ENCODE measurements around the gene BCO2. TPM values are rescaled to one million over a fixed set of nuclear protein-coding genes. Genes with fewer than 3 reads are reported as not detected.
"Not testable (repeated sequence)": the region's sequence is repeated elsewhere in the genome, so short reads cannot be mapped to it uniquely, and the experiment has no call there.

BCO2 gene
- total and polyA plus RNA-seq, 2 donors = 2.8 to 24.5 TPM

DNA sequence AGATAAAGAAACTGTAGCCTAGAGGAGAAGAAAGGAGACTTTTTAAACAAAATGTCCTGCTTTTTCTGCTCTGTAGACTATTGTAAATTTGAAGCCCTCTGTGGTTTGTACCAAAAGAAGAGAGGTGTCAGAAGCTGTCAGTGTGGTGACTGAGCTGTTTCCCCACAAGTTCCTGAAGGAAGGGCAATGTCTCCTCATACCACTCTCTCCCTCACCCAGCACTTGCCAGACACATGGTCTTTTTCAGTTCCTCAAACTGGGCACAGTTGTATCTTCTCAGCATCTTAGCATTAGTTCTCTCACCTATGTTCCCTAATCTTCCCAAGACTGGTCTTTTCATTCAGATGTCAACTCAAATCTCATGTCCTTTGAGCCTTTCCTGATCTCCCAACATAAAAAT is 4.3 kb downstream of the BCO2 start:
- no peak for DNase-seq (ENCODE audit: extremely low spot score)
- Histone ChIP-seq H3K4me1 (ENCODE audit: insufficient read depth) (no peaks in the 10 kb centered on the region), H3K4me3 (ENCODE audit: low read depth, low read length) (no peak overlapping the region), H3K27ac (ENCODE audit: low read depth) (no peak overlapping the region), H3K36me3 (ENCODE audit: insufficient read depth) (no peaks in the 10 kb centered on the region)

DNA sequence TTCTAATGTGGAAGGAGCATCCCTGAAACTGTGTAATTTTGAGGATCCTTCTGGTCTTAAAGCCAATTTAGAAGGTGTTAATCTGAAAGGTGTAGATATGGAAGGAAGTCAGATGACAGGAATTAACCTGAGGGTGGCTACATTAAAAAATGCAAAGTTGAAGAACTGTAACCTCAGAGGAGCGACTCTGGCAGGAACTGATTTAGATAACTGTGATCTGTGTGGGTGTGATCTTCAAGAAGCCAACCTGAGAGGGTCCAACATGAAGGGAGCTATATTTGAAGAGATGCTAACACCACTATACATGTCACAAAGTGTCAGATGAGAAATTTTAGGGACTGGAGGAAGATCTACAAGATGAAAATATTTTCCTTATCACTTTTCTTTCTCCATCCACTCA is 7.6 kb downstream of the BCO2 start:
- no peak overlapping the region for H3K4me3 ChIP-seq (ENCODE audit: low read depth, low read length)
- no peak for DNase-seq (ENCODE audit: extremely low spot score)
- no peak overlapping the region for H3K27ac ChIP-seq (ENCODE audit: low read depth)
- 79% methylated on average over 1 of the region's 1 CpG for WGBS
- H3K4me1 ChIP-seq (ENCODE audit: insufficient read depth) = no peaks in the 10 kb centered on the region
- H3K36me3 ChIP-seq (ENCODE audit: insufficient read depth) = no peaks in the 10 kb centered on the region

DNA sequence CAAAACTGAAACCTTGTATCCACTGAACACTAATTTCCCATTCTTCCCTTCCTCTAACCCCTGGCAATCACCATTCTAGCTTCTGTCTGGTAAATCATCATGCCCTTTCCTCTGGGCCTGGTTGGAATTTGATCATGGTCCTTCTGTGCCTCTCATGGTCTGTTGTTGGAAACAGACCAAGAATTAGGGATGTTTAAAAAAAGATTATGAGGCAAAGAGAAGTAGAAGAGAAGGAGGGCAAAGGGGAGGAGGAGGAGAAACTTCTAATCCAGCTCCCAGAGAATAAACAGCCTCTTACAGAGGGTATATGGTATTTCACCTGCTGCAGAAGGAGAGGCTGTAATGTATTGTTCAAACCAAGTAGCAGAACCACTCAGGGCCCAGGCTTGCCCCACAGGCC is 10.6 kb downstream of the BCO2 start:
- DNase-seq (ENCODE audit: extremely low spot score) = no peak
- Histone ChIP-seq H3K36me3 (ENCODE audit: insufficient read depth) (no peaks in the 10 kb centered on the region), H3K27ac (ENCODE audit: low read depth) (no peak overlapping the region)

DNA sequence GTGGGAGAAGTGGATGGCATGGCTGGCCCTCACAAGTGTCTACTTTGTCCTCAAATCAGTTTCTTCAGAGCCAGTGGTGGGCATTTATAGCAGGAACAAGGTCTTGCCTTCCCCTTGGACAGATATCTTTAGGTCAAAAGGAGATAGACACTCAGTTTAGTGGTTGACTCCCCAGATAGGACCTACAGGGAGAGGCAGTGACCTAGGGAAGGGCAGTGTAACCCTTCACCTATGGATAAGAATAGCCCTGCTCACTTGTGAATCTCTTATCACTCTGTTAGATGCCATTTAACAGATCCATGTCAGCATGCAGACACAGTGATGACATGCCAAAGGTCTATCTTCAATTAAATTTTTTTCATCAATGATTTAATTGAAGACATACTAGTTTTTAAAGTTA is 11.0 kb downstream of the BCO2 start:
- no peak overlapping the region for H3K27ac ChIP-seq (ENCODE audit: low read depth)
- H3K4me1 ChIP-seq (ENCODE audit: insufficient read depth) = no peaks in the 10 kb centered on the region
- no peak overlapping the region for H3K4me3 ChIP-seq (ENCODE audit: low read depth, low read length)
- no peaks in the 10 kb centered on the region for H3K36me3 ChIP-seq (ENCODE audit: insufficient read depth)
- no peak for DNase-seq (ENCODE audit: extremely low spot score)

More for the DNA sequence above, 10.6 kb downstream of the BCO2 start:
- no peak overlapping the region for H3K4me3 ChIP-seq (ENCODE audit: low read depth, low read length)
- H3K4me1 ChIP-seq (ENCODE audit: insufficient read depth) = no peaks in the 10 kb centered on the region

DNA sequence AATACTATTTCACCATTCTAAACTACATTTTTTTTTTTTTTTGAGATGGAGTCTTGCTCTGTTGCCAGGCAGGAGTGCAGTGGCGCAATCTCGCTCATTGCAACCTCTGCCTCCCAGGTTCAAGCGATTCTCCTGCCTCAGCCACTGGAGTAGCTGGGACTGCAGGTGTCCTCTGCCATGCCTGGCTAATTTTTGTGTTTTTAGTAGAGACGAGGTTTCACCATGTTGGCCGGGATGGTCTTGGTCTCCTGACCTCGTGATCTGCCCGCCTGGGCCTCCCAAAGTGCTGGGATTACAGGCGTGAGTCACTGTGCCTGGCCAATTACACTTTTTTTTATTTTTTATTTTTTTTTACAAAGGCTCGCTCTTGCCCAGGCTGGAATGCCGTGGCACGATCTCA is 19.8 kb downstream of the BCO2 start:
- H3K27ac ChIP-seq (ENCODE audit: low read depth); H3K4me3 ChIP-seq (ENCODE audit: low read depth, low read length); H3K4me1 ChIP-seq (ENCODE audit: insufficient read depth); DNase-seq (ENCODE audit: extremely low spot score); H3K36me3 ChIP-seq (ENCODE audit: insufficient read depth): not testable (repeated sequence)
- WGBS = 78% methylated on average over 11 of the region's 11 CpGs

DNA sequence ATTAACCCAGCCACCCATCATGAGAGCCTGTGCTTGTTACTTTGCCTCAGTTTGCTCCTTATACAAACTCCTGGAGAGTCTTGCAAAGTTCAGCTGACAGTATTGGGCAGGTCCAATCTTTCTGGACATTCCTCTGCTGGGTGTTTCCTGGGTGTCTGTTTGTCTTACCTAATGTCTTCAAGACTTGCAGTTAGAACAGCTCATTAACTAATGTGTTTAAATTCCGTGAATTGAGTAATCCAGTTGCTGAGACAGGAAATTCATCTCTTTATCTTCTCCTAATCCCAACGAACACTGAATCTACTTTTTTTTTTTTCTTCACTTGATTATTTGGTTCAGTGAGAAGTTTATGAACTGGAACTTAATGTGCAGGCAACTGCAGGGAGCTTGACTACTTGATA is 20.6 kb downstream of the BCO2 start:
- Histone ChIP-seq H3K27ac (ENCODE audit: low read depth) (no peak overlapping the region), H3K4me3 (ENCODE audit: low read depth, low read length) (no peak overlapping the region), H3K4me1 (ENCODE audit: insufficient read depth) (no peaks in the 10 kb centered on the region), H3K36me3 (ENCODE audit: insufficient read depth) (no peaks in the 10 kb centered on the region)
- 51% methylated on average over 2 of the region's 2 CpGs for WGBS
- DNase-seq (ENCODE audit: extremely low spot score) = no peak

DNA sequence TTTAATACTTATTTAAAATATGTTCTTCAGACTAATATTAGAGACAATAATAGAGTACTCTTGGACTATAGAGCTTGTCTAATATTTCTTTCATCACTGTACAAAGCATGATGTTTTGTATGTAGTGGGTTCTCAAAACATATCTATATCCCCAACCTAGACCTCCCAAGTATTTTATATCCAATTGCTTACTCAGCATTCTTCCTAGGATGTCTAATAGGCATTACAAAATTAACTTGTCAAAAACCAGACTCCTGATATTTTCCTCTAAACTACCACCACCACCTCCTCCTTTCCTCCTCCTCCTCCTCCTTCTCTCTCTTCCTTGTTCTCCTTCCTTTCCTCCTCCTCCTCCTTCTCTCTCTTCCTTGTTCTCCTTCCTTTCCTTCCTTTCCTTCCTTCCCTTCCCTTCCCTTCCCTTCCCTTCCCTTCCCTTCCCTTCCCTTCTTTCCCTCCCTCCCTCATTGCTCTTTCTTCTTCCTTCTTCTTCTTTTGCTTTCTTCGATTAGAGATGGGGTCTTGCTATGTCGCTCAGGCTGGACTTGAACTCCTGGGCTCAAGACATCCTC is 21.3 kb downstream of the BCO2 start:
- Histone ChIP-seq H3K27ac (ENCODE audit: low read depth) (no peak overlapping the region), H3K36me3 (ENCODE audit: insufficient read depth) (no peaks in the 10 kb centered on the region), H3K4me3 (ENCODE audit: low read depth, low read length) (no peak overlapping the region), H3K4me1 (ENCODE audit: insufficient read depth) (no peaks in the 10 kb centered on the region)
- DNase-seq (ENCODE audit: extremely low spot score) = no peak
- WGBS = 87% methylated on average over 2 of the region's 2 CpGs

DNA sequence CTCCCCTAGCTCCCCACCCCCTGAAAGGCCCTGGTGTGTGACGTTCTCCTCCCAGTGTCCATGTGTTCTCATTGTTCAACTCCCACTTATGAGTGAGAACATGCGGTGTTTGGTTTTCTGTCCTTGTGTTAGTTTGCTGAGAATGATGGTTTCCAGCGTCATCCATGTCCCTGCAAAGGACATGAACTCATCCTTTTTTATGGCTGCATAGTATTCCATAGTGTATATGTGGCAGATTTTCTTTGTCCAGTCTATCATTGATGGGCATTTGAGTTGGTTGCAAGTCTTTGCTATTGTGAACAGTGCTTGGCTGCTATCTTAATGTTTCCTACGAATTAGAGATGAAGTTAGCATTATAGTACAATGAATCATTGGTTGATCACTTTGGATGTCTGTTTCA is 23.8 kb downstream of the BCO2 start:
- H3K27ac ChIP-seq (ENCODE audit: low read depth); H3K36me3 ChIP-seq (ENCODE audit: insufficient read depth); DNase-seq (ENCODE audit: extremely low spot score); H3K4me3 ChIP-seq (ENCODE audit: low read depth, low read length); H3K4me1 ChIP-seq (ENCODE audit: insufficient read depth): not testable (repeated sequence)
- 84% methylated on average over 4 of the region's 4 CpGs for WGBS

DNA sequence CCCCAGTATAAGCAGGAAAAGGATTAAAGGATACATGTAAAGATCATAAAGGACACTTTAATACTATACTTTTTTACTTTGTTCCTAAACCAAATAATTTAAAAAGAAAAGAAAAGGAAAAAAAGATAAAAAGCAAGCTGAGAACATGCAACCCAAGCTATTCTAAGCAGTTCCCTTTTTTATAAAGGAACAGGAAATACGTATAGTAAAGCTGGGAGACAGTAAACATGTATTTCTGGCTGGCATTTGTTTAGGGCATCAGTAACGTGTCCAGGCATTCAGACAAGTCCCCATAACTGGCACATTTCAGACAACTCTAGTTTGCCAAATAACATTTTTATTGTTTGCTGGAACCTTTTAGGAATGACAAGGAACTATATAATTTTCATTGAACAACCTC is 24.9 kb downstream of the BCO2 start:
- 53% methylated on average over 2 of the region's 2 CpGs for WGBS

DNA sequence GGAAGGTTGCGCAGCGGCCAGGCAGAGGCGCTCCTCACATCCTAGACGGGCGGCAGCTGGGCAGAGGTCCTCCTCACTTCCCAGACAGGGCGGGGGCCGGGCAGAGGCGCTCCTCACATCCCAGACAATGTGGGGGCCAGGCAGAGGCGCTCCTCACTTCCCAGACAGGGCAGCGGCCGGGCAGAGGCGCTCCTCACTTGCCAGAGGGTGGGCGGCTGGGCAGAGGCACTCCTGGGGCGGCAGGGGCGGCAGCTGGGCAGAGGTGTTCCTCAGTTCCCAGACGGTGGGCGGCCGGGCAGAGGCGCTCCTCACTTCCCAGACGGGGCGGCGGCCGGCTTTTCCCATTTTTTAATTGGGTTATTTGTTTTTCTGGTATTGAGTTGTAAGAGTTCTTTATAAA is 30.8 kb downstream of the BCO2 start:
- WGBS = 96% methylated on average over 23 of the region's 23 CpGs
- Histone ChIP-seq H3K36me3 (ENCODE audit: insufficient read depth) (no peaks in the 10 kb centered on the region), H3K4me3 (ENCODE audit: low read depth, low read length) (no peak overlapping the region), H3K27ac (ENCODE audit: low read depth) (no peak overlapping the region), H3K4me1 (ENCODE audit: insufficient read depth) (no peaks in the 10 kb centered on the region)
- DNase-seq (ENCODE audit: extremely low spot score) = no peak

More for the DNA sequence above, 24.9 kb downstream of the BCO2 start:
- H3K4me1 ChIP-seq (ENCODE audit: insufficient read depth) = no peaks in the 10 kb centered on the region
- no peak overlapping the region for H3K4me3 ChIP-seq (ENCODE audit: low read depth, low read length)
- DNase-seq (ENCODE audit: extremely low spot score) = no peak
- no peaks in the 10 kb centered on the region for H3K36me3 ChIP-seq (ENCODE audit: insufficient read depth)
- H3K27ac ChIP-seq (ENCODE audit: low read depth) = no peak overlapping the region

DNA sequence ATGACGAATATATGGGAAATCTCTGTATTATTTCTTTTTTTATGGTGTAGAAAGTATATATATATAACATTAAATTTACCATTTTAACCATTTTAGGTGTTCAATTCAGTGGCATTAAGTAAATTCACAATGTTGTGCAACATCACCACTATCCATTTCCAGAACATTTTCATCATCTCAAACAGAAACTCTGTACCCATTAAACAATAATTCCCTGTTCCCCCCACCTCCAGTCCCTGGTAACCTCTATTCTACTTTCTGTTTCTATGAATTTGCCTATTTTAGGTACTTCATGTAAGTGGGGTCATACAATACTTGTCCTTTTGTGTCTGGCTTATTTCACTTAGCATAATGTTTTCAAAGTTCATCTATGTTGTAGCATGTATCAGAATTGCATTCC is 35.6 kb downstream of the BCO2 start:
- Histone ChIP-seq H3K4me1 (ENCODE audit: insufficient read depth) (no peaks in the 10 kb centered on the region), H3K36me3 (ENCODE audit: insufficient read depth) (no peaks in the 10 kb centered on the region), H3K4me3 (ENCODE audit: low read depth, low read length) (no peak overlapping the region), H3K27ac (ENCODE audit: low read depth) (no peak overlapping the region)
- no peak for DNase-seq (ENCODE audit: extremely low spot score)
- 85% methylated on average over 1 of the region's 1 CpG for WGBS

DNA sequence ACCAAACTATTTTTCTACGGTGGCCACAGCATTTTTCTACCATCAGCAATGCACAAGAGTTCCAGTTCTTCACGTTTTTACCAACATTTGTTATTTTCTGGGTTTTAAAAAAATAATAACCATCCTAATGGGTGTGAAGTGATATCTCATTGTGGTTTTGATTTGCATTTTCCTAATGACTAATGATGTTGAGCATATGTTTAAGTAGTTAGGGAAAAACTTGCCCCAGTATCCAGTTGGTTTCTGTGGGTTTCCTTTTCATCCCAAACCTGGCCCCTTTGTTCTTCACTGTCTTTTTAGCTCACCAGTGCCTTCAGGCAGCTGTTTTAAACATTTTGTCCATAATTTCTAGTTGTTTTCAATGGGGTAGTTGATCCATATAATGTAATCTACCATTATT is 36.2 kb downstream of the BCO2 start:
- WGBS = 55% methylated on average over 2 of the region's 2 CpGs
- Histone ChIP-seq H3K27ac (ENCODE audit: low read depth) (no peak overlapping the region), H3K4me3 (ENCODE audit: low read depth, low read length) (no peak overlapping the region), H3K4me1 (ENCODE audit: insufficient read depth) (no peaks in the 10 kb centered on the region), H3K36me3 (ENCODE audit: insufficient read depth) (no peaks in the 10 kb centered on the region)
- DNase-seq (ENCODE audit: extremely low spot score) = no peak

DNA sequence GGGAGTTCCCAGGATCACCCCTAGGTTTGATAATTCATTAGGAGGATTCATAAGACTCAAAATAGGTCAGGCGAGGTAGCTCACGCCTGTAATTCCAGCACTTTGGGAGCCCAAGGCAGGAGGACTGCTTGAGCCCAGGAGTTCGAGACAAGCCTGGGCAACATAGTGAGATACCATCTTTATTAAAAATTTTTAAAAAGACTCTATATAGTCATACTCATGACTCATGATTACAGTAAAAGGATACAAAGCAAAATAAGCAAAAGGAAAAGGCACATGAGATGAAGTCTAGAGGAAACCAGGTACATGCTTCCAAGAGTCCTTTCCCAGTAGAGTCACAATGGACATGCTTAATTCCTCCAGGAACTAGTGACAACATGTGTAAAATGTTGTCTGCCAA is 37.0 kb downstream of the BCO2 start:
- Histone ChIP-seq H3K4me1 (ENCODE audit: insufficient read depth) (no peaks in the 10 kb centered on the region), H3K27ac (ENCODE audit: low read depth) (no peak overlapping the region), H3K4me3 (ENCODE audit: low read depth, low read length) (no peak overlapping the region), H3K36me3 (ENCODE audit: insufficient read depth) (no peaks in the 10 kb centered on the region)
- 90% methylated on average over 3 of the region's 3 CpGs for WGBS
- DNase-seq (ENCODE audit: extremely low spot score) = no peak

DNA sequence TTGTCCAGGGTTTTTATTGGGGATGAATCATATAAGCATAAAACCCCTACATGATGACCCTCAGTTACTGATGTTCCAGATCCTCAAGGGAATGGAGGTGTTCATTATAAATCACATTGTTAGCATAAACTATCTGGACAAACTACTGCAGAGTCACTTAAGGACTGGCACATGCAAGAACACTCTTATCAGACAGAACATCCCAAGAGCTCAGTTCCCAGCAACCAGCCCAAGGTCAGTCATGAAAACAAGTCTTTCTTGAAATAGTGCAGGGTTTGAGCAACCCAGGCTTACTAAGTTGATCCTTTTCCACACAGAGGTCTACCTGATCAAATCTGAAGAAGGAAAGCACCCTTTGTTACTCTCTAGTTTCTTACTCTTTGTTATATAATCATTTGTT is 37.4 kb downstream of the BCO2 start:
- Histone ChIP-seq H3K4me3 (ENCODE audit: low read depth, low read length) (no peak overlapping the region), H3K4me1 (ENCODE audit: insufficient read depth) (no peaks in the 10 kb centered on the region), H3K36me3 (ENCODE audit: insufficient read depth) (no peaks in the 10 kb centered on the region), H3K27ac (ENCODE audit: low read depth) (no peak overlapping the region)
- no peak for DNase-seq (ENCODE audit: extremely low spot score)

DNA sequence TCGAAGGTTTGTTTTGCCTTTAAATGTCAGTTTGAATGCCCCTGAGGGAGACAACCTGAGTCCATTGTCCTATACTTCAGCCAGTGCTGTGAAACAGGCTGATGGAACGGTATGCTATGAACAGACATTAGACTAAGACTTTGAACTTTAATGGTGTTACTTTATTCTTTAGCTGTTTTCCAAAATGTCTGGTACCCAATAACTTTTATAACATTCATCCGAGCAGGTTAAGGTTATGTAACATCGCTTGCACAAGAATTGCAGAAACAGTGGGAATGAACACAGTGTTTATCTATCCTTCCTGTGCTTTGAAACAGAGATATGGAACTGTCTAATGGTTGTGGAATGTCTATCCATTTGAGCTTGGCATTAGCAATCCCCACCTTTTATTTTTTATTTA is 38.4 kb downstream of the BCO2 start:
- no peak for DNase-seq (ENCODE audit: extremely low spot score)
- Histone ChIP-seq H3K36me3 (ENCODE audit: insufficient read depth) (no peaks in the 10 kb centered on the region), H3K4me3 (ENCODE audit: low read depth, low read length) (no peak overlapping the region), H3K27ac (ENCODE audit: low read depth) (no peak overlapping the region), H3K4me1 (ENCODE audit: insufficient read depth) (no peaks in the 10 kb centered on the region)
- 80% methylated on average over 4 of the region's 4 CpGs for WGBS

Data from urinary bladder (tissue), 4 donors.